Transverse colon (tissue), 4 donors: Measurements from ENCODE around the gene DDX10. TPM values are rescaled to one million over a fixed set of nuclear protein-coding genes. Genes with fewer than 3 reads are reported as not detected.
A peak's percentile ranks its signal among the peaks of the same experiment; 100 is the strongest.
"Not testable (repeated sequence)": the region's sequence is repeated elsewhere in the genome, so short reads cannot be mapped to it uniquely, and the experiment has no call there.

Experiments used
- DNase-seq: peaks from one replicate; pipeline ENCODE4 v3.0.0-alpha.2; 2019
- H3K27ac ChIP-seq, 4 donors: fragments of 200-600 bp; sonication (generic); 2 replicates each; pipeline ENCODE4 v1.5.1; 2016 to 2018; ENCODE audit warnings: inconsistent platforms in 4 of 4
- H3K27me3 ChIP-seq: fragments of 200-600 bp; sonication (generic); 2 replicates; pipeline ENCODE4 v1.5.1; 2017; ENCODE audit warnings: inconsistent platforms
- H3K36me3 ChIP-seq, 4 donors: fragments of 200-600 bp; sonication (generic); 2 replicates each; pipeline ENCODE4 v1.5.1; 2017 to 2019; ENCODE audit warnings: inconsistent platforms in 4 of 4
- H3K4me1 ChIP-seq, 4 donors: fragments of 200-600 bp; sonication (generic); 2 replicates each; pipeline ENCODE4 v1.5.1; 2017 to 2020; ENCODE audit warnings: inconsistent platforms in 4 of 4
- H3K4me3 ChIP-seq, 4 donors: fragments of 200-600 bp; sonication (generic); 1 replicate in 1 of 4; 2 replicates in 3 of 4; pipeline versions ENCODE4 v1.5.1 to v1.6.1; 2017 to 2019; ENCODE audit warnings: inconsistent platforms in 4 of 4
- H3K9me3 ChIP-seq, 2 donors: fragments of 200-600 bp; sonication (generic); 2 replicates each; pipeline ENCODE4 v1.5.1; 2017 to 2019; ENCODE audit warnings: inconsistent platforms in 2 of 2
- CTCF ChIP-seq, 5 experiments: fragments of 200-600 bp in 3 of 5; fragments of 450-650 bp in 2 of 5; sonication (generic) in 3 of 5; IDR thresholded peaks; 1 replicate in 2 of 5; 2 replicates in 3 of 5; pipeline ENCODE4 v1.5.1; 2016 to 2017; ENCODE audit warnings: antibody characterized with exemption in 5 of 5, inconsistent platforms in 3 of 5, mild to moderate bottlenecking in 2 of 5, moderate library complexity in 1 of 5
- EP300 ChIP-seq: sonication (generic); formaldehyde crosslinking; IDR thresholded peaks from one replicate; pipeline ENCODE4 v1.6.1; 2017; ENCODE audit warnings: antibody characterized with exemption, low read depth
- POLR2A ChIP-seq: fragments of 450-650 bp; IDR thresholded peaks from one replicate; pipeline ENCODE4 v1.6.1; 2016; ENCODE audit warnings: antibody characterized with exemption, mild to moderate bottlenecking, moderate library complexity
- POLR2AphosphoS5 ChIP-seq, 3 donors: sonication (generic); formaldehyde crosslinking; IDR thresholded peaks; one replicate each; pipeline ENCODE4 v1.6.1; 2016; ENCODE audit warnings: antibody characterized with exemption in 3 of 3
- WGBS, 2 donors: methylation state at CpG; one replicate each; pipeline ENCODE4 v1.1.5; 2018; ENCODE audit warnings: low coverage in 1 of 2; 5-methylcytosine and 5-hydroxymethylcytosine counted together
- in situ Hi-C, 4 donors: fragments of 200-750 bp; cut with MboI; loops; one replicate each; pipeline versions ENCODE4 v1.15.0 to v1.15.1; 2017; ENCODE audit warnings: low sequenced_read_pairs in 3 of 4, low pct_ligation_motif_present in 1 of 4, low pct_unique_long_range_greater_than_20kb in 1 of 4
- intact Hi-C: fragments of 100-400 bp; cut with DNase I; formaldehyde crosslinking; loops from one replicate; pipeline ENCODE4 v1.15.1; 2023; ENCODE audit warnings: low total_unique reads
- total RNA-seq, 4 donors: library from RNA; depleted of rRNA; stranded (reverse); fragments of >200 nt; gene quantifications; one replicate each; pipeline ENCODE4 v1.1.0, GENCODE V29; 2016

Gene DDX10
- total RNA-seq, 4 donors from 2014 or later = 7.6 to 38.2 (median 12.6) TPM

- in situ Hi-C loops (loop anchor here in 1 of 4 donors (10.0 kb wide), 1 partner anchor 233 kb away; no protein-coding TSS in a partner anchor), intact Hi-C loops (loop anchor here (5.0 kb wide), 1 partner anchor 231 kb away; no protein-coding TSS in a partner anchor)
- H3K9me3 ChIP-seq = no peaks in the 10 kb centered on the region
- no peak overlapping the region for H3K4me3 ChIP-seq
- H3K4me1 ChIP-seq = peaks cover 0 to 15% (median 7%) of the 10 kb centered on the region in 4 donors
- WGBS, 2 donors = 45 to 55% methylated on average over 4 to 9 of the region's 9 CpGs
- no peak overlapping the region for H3K27ac ChIP-seq
- no peaks in the 10 kb centered on the region for H3K36me3 ChIP-seq
- TF ChIP-seq POLR2A (no peak), CTCF (IDR thresholded peaks at IDR 0.05) (peak; percentile 61 to 73 (median 67)), POLR2AphosphoS5 (IDR thresholded peaks at IDR 0.05) (no peak), EP300 (no peak)
- peak; percentile 71 for DNase-seq
- no peaks in the 10 kb centered on the region for H3K27me3 ChIP-seq
Observed at GRCh38 chr11:108647701-108648527, 17.0 kb upstream of the DDX10 start.

- Histone ChIP-seq H3K27ac (no peak overlapping the region), H3K9me3 (no peaks in the 10 kb centered on the region), H3K36me3 (no peaks in the 10 kb centered on the region), H3K27me3 (no peaks in the 10 kb centered on the region), H3K4me1 (peaks cover 0 to 15% (median 7%) of the 10 kb centered on the region in 4 donors), H3K4me3 (no peak overlapping the region)
- WGBS, 2 donors = 83 to 90% methylated on average over 2 of the region's 2 CpGs
- in situ Hi-C loops = loop anchor here in 1 of 4 donors (10.0 kb wide), 1 partner anchor 234 kb away; no protein-coding TSS in a partner anchor
- TF ChIP-seq CTCF (IDR thresholded peaks at IDR 0.05) (no peak), EP300 (no peak), POLR2A (no peak), POLR2AphosphoS5 (IDR thresholded peaks at IDR 0.05) (no peak)
- intact Hi-C loops = loop anchor here (5.0 kb wide), 1 partner anchor 231 kb away; no protein-coding TSS in a partner anchor
- DNase-seq = no peak
Observed at GRCh38 chr11:108648528-108648885, 16.4 kb upstream of the DDX10 start.

GRCh38 chr11:108654100-108654499, 10.8 kb upstream of the DDX10 start:
- H3K36me3 ChIP-seq, H3K27me3 ChIP-seq, H3K9me3 ChIP-seq, intact Hi-C loops, H3K4me3 ChIP-seq, H3K27ac ChIP-seq, DNase-seq, H3K4me1 ChIP-seq: not testable (repeated sequence)
- in situ Hi-C loops = loop anchor here in 3 of 4 donors (10.0 to 25.0 kb wide), 6 partner anchors 339 to 649 kb away; partner anchors contain the start of genes CUL5 (in 2 of the 3), ACAT1 (in 1 of the 3), ATM (in 1 of the 3) and NPAT (in 1 of the 3)
- WGBS, 2 donors = 56 to 67% methylated on average over 3 of the region's 3 CpGs

- Histone ChIP-seq H3K9me3 (no peaks in the 10 kb centered on the region), H3K27me3 (no peaks in the 10 kb centered on the region), H3K36me3 (no peaks in the 10 kb centered on the region), H3K27ac (no peak overlapping the region), H3K4me3 (no peak overlapping the region), H3K4me1 (no peaks in the 10 kb centered on the region)
- 67 to 70% methylated on average over 2 to 5 of the region's 5 CpGs for WGBS, 2 donors
- intact Hi-C loops = no loop called here
- in situ Hi-C loops = loop anchor here in 3 of 4 donors (10.0 to 25.0 kb wide), 6 partner anchors 340 to 650 kb away; partner anchors contain the start of genes CUL5 (in 2 of the 3), ACAT1 (in 1 of the 3), ATM (in 1 of the 3) and NPAT (in 1 of the 3)
- TF ChIP-seq POLR2A (no peak), CTCF (IDR thresholded peaks at IDR 0.05) (peak; percentile 51 to 69 (median 52))
- DNase-seq = peak; percentile 47
Observed at GRCh38 chr11:108654994-108655631, 9.8 kb upstream of the DDX10 start.
